ENCODE data around the gene CEP192. TPM values are rescaled to one million over a fixed set of nuclear protein-coding genes. Genes with fewer than 3 reads are reported as not detected.

Gene CEP192
- total and polyA plus RNA-seq, 2 donors from 2014 or later = 4.9 to 31.7 TPM

DNA sequence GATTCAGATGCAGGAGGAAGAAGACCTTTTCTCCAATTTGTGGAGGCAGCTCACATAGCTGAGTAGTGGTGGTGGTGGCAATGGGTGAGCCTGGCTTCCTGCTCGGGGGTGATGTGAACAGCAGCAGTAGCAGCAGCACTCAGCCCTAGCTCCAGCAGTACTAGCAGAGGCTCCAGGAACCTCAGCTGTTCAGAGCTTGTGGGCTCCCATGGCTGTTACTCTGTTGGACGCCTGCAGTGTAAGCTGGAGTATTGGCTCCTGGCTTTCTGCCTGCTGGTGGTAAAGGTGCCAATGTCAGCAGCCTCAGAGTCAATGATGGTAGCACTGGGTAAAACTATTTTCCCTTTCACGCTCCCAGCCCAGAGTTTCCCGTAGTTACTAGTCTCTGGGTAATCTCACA is 46.5 kb upstream of the CEP192 start:
- Histone ChIP-seq H3K4me1 (ENCODE audit: control insufficient read depth in 2 of 3, insufficient read depth in 2 of 3, low read depth in 1 of 3, low read length in 3 of 3) (peaks cover 3 to 11% (median 3%) of the 10 kb centered on the region in 3 donors), H3K36me3 (ENCODE audit: control insufficient read depth in 2 of 3, insufficient read depth in 3 of 3, low read length in 3 of 3) (no peaks in the 10 kb centered on the region), H3K27me3 (ENCODE audit: control insufficient read depth, insufficient read depth, low read length) (no peaks in the 10 kb centered on the region), H3K9ac (ENCODE audit: low read length in 3 of 3) (no peak overlapping the region), H3K4me3 (ENCODE audit: low read length in 3 of 3) (no peak overlapping the region), H3K27ac (ENCODE audit: low read depth in 2 of 2, low read length in 2 of 2) (no peak overlapping the region), H3K9me3 (ENCODE audit: control insufficient read depth in 2 of 3, insufficient read depth in 1 of 3, low read length in 3 of 3) (no peaks in the 10 kb centered on the region)
- intact Hi-C loops (cut with DNase I) = no loop called here
- DNase-seq (no peak), FAIRE-seq (no peak)
- TF ChIP-seq, protein P1, sequence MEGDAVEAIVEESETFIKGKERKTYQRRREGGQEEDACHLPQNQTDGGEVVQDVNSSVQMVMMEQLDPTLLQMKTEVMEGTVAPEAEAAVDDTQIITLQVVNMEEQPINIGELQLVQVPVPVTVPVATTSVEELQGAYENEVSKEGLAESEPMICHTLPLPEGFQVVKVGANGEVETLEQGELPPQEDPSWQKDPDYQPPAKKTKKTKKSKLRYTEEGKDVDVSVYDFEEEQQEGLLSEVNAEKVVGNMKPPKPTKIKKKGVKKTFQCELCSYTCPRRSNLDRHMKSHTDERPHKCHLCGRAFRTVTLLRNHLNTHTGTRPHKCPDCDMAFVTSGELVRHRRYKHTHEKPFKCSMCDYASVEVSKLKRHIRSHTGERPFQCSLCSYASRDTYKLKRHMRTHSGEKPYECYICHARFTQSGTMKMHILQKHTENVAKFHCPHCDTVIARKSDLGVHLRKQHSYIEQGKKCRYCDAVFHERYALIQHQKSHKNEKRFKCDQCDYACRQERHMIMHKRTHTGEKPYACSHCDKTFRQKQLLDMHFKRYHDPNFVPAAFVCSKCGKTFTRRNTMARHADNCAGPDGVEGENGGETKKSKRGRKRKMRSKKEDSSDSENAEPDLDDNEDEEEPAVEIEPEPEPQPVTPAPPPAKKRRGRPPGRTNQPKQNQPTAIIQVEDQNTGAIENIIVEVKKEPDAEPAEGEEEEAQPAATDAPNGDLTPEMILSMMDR (IDR thresholded peaks at IDR 0.05; ENCODE audit: borderline replicate concordance, extremely low read depth, insufficient read depth) = no peak

DNA sequence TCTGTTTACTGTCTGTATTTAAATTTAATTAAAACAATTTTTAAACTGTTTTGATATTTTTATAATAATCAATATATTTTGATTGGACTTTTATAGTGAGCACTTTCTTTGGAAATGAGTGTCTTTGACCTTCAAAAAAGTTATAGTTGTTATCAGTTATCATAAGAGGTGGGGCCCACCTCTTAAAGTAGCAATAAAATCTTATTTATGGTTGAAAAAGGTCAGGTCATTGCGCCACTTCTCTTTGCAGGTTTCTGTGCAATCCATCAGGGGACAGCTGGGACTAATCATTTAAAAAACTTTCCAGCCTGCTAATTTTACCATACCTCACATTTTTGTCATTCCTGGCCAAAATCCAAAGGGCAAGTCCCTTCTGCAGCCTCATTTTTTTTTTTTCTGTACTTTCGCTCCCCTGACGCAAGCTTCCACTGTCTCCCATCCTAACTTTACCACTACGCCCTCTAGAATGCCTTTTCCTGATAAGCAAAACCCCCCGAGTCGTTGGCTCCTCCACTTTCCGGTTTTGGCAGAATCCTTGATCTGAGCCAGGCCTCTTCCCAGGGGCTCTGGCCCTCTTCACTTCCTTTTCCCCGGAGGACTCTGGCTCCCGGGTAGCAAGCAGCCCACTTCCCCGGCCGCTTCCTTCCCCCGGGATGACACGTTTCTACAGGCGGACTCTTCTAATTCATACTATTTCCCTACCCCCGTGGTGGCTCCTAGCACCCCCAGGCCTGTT is 44.4 kb upstream of the CEP192 start:
- no peaks in the 10 kb centered on the region for H3K9me3 ChIP-seq (ENCODE audit: control insufficient read depth in 2 of 3, insufficient read depth in 1 of 3, low read length in 3 of 3)
- FAIRE-seq (no peak), DNase-seq (peak in 4 of 5 donors; percentile 53 to 90 (median 79))
- peak overlapping the region; percentile 84 to 97 (median 85) for H3K9ac ChIP-seq (ENCODE audit: low read length in 3 of 3)
- TF ChIP-seq, protein P1 (IDR thresholded peaks at IDR 0.05; ENCODE audit: borderline replicate concordance, extremely low read depth, insufficient read depth) = no peak
- H3K27ac ChIP-seq (ENCODE audit: low read depth in 2 of 2, low read length in 2 of 2) = peak overlapping the region; percentile 98 to 99
- peaks cover 3 to 11% (median 3%) of the 10 kb centered on the region in 3 donors for H3K4me1 ChIP-seq (ENCODE audit: control insufficient read depth in 2 of 3, insufficient read depth in 2 of 3, low read depth in 1 of 3, low read length in 3 of 3)
- H3K27me3 ChIP-seq (ENCODE audit: control insufficient read depth, insufficient read depth, low read length) = no peaks in the 10 kb centered on the region
- intact Hi-C loops (cut with DNase I) = no loop called here
- peak overlapping the region; percentile 90 to 99 (median 93) for H3K4me3 ChIP-seq (ENCODE audit: low read length in 3 of 3)
- H3K36me3 ChIP-seq (ENCODE audit: control insufficient read depth in 2 of 3, insufficient read depth in 3 of 3, low read length in 3 of 3) = no peaks in the 10 kb centered on the region

DNA sequence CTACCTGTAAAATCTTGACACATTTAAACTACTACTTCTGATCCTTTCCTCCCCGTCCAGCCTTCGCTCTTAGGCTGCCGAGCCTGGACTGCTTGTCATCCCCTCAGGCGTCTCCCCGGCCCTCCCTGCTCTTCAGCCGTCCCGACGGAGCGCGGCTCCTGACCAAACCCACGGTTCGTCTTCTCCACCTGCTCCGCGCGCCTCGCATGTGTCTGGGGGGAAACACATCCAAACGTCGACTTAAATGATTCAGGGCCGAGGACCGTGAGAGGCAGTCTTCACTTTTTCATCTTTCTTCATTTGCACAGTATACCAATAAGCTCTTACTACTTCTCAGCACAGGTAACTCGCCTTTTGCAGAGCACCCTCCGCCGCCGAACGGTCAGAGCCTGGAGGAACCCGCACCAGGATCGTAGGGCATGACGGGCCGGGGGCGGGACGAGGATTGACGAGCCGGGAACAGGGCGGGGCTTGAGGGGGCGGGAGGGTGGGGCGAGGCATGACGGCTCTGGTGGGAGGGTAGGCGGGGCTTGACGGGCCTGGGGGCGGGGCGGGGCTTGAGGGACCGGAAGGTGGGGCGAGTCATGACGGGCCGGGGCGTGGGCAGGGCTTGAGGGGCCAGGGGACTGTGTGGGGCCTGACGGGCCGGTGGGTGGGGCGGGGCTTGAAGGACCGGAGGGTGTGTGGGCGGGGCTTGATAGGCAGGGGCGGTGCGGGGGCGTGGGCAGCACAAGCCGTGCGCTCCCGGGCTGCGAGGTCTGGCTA is 43.7 kb upstream of the CEP192 start, which contains the start of gene SEH1L:
Gene SEH1L (plus strand): TSS at position 727 of the 765 bp plus-strand sequence. CDS start 111 bp downstream, outside the sequence.
- H3K36me3 ChIP-seq (ENCODE audit: control insufficient read depth in 2 of 3, insufficient read depth in 3 of 3, low read length in 3 of 3) = no peaks in the 10 kb centered on the region
- peak within 1 kb of the TSS; percentile 99 for H3K27ac ChIP-seq (ENCODE audit: low read depth in 2 of 2, low read length in 2 of 2)
- H3K9me3 ChIP-seq (ENCODE audit: control insufficient read depth in 2 of 3, insufficient read depth in 1 of 3, low read length in 3 of 3) = no peaks in the 10 kb centered on the region
- TF ChIP-seq, protein P1 (IDR thresholded peaks at IDR 0.05; ENCODE audit: borderline replicate concordance, extremely low read depth, insufficient read depth) = no peak
- peak within 1 kb of the TSS; percentile 90 to 99 (median 93) for H3K4me3 ChIP-seq (ENCODE audit: low read length in 3 of 3)
- DNase-seq = peak; percentile 99 to 100 (median 99)
- FAIRE-seq = no peak
- H3K9ac ChIP-seq (ENCODE audit: low read length in 3 of 3) = peak within 1 kb of the TSS; percentile 84 to 97 (median 85)
- no peaks in the 10 kb centered on the region for H3K27me3 ChIP-seq (ENCODE audit: control insufficient read depth, insufficient read depth, low read length)
- H3K4me1 ChIP-seq (ENCODE audit: control insufficient read depth in 2 of 3, insufficient read depth in 2 of 3, low read depth in 1 of 3, low read length in 3 of 3) = peaks cover 3 to 11% (median 3%) of the 10 kb centered on the region in 3 donors
- intact Hi-C loops (cut with DNase I) = no loop called here
